ENCODE results near the gene THRAP3. TPM values are rescaled to one million over a fixed set of nuclear protein-coding genes. Genes with fewer than 3 reads are reported as not detected.

THRAP3 gene
- total and polyA plus RNA-seq, 2 experiments from 2014 or later: 48.6 to 92.9 TPM

DNA sequence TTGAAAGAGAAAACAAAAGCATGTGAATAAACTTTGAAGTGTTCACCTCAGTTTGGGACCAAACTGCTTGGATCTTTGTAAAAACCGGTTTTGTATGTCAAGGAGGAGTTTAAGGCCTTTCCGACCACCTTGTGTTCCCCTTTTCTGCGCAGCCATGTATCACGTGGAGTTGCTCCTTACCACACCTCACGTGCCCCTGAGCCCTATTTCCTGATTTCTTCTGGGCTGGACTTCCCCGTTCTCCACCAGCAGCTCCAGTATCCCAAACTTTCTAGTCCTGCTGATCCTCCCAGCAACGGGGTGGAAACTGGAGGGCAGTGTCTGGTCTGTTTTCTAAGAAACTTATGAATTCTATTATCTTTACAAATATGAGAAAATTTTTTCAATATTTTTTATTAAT lies 80.3 kb downstream of the THRAP3 start:
- TF ChIP-seq, protein P1, sequence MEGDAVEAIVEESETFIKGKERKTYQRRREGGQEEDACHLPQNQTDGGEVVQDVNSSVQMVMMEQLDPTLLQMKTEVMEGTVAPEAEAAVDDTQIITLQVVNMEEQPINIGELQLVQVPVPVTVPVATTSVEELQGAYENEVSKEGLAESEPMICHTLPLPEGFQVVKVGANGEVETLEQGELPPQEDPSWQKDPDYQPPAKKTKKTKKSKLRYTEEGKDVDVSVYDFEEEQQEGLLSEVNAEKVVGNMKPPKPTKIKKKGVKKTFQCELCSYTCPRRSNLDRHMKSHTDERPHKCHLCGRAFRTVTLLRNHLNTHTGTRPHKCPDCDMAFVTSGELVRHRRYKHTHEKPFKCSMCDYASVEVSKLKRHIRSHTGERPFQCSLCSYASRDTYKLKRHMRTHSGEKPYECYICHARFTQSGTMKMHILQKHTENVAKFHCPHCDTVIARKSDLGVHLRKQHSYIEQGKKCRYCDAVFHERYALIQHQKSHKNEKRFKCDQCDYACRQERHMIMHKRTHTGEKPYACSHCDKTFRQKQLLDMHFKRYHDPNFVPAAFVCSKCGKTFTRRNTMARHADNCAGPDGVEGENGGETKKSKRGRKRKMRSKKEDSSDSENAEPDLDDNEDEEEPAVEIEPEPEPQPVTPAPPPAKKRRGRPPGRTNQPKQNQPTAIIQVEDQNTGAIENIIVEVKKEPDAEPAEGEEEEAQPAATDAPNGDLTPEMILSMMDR (IDR thresholded peaks at IDR 0.05; ENCODE audit: low read depth, low read length): no peak
- no peak overlapping the region for H3K27ac ChIP-seq

DNA sequence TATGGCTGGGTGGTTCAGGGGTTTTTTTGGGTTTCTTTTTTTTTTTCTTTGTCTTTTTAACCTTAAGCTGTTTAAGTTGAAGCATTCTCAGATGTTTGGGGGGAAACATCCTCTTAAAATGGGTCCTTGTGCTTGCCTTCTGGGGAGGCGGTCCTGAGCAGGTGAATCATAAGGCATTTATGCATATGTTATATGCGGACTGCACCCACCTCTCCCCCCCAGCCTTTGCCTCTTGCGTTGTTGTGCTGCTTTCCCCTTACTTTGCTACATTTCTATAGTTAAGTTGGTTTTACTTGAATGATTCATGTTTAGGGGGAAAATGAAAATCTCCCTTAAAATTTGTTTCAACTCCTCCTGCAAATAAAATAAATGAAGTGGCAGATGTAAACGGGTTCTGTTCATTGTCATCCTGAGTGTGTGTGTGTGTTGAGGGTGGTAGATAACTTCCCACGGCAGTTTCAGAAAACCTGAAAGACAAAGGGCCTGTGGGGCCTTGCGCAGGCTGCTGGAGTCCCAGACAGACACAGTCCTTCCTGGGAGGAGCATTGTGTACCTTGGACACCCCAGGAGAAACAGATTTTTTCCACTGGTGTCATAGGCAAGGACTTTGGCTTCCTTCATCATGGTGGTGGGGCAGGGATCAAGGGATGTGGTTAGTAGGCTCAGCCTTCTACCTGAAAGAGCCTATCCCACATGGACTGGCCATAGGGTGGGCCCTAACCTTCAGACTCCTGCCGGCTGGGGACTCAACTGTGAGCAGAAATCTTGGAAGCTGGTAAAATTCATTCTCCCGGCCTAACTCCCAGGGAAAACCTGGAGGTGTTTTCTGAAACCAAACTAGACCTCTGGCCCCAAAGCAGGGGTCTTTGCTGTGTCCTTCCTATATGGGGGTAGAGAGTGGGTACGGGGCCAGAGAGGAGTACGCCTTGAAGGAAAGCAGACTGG lies 81.0 kb downstream of the THRAP3 start:
- DNase-seq (ENCODE audit: low read depth in 1 of 2, low spot score in 1 of 2): no peak
- TF ChIP-seq, protein P1 (IDR thresholded peaks at IDR 0.05; ENCODE audit: low read depth, low read length): no peak
- H3K4me3 ChIP-seq: no peak overlapping the region
- no peaks in the 10 kb centered on the region for H3K27me3 ChIP-seq
- H3K9me3 ChIP-seq (ENCODE audit: low read depth): no peaks in the 10 kb centered on the region
- H3K4me1 ChIP-seq (ENCODE audit: low read depth): peaks cover 13% of the 10 kb centered on the region
- peaks cover 33% of the 10 kb centered on the region for H3K36me3 ChIP-seq
- H3K27ac ChIP-seq: peak overlapping the region; percentile 92

More for the DNA sequence above, 80.3 kb downstream of the THRAP3 start:
- DNase-seq (ENCODE audit: low read depth in 1 of 2, low spot score in 1 of 2): no peak
- Histone ChIP-seq H3K36me3 (peaks cover 35% of the 10 kb centered on the region), H3K9me3 (ENCODE audit: low read depth) (no peaks in the 10 kb centered on the region), H3K4me3 (no peak overlapping the region), H3K4me1 (ENCODE audit: low read depth) (peaks cover 13% of the 10 kb centered on the region), H3K27me3 (no peaks in the 10 kb centered on the region)

DNA sequence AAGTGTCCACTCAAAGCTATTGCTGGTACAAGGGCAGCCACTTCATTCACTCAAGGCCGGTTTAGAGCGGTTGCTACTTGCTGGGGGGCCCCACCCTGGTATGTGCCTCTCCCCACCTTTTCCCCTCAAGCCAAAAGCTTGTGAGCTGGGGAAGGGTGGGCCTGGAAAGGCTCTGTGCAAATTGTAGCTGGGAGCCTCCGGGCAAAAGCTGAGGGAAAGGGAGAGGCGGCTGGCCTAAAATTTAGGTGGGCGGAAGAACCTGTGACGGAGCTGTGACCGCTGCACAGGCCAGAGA lies 81.6 kb downstream of the THRAP3 start:
- H3K4me3 ChIP-seq: peak overlapping the region; percentile 52
- H3K4me1 ChIP-seq (ENCODE audit: low read depth): peaks cover 13% of the 10 kb centered on the region
- DNase-seq (ENCODE audit: low read depth in 1 of 2, low spot score in 1 of 2): no peak
- H3K9me3 ChIP-seq (ENCODE audit: low read depth): no peaks in the 10 kb centered on the region
- peaks cover 28% of the 10 kb centered on the region for H3K36me3 ChIP-seq
- H3K27me3 ChIP-seq: no peaks in the 10 kb centered on the region
- TF ChIP-seq, protein P1 (IDR thresholded peaks at IDR 0.05; ENCODE audit: low read depth, low read length): no peak
- H3K27ac ChIP-seq: peak overlapping the region; percentile 92

DNA sequence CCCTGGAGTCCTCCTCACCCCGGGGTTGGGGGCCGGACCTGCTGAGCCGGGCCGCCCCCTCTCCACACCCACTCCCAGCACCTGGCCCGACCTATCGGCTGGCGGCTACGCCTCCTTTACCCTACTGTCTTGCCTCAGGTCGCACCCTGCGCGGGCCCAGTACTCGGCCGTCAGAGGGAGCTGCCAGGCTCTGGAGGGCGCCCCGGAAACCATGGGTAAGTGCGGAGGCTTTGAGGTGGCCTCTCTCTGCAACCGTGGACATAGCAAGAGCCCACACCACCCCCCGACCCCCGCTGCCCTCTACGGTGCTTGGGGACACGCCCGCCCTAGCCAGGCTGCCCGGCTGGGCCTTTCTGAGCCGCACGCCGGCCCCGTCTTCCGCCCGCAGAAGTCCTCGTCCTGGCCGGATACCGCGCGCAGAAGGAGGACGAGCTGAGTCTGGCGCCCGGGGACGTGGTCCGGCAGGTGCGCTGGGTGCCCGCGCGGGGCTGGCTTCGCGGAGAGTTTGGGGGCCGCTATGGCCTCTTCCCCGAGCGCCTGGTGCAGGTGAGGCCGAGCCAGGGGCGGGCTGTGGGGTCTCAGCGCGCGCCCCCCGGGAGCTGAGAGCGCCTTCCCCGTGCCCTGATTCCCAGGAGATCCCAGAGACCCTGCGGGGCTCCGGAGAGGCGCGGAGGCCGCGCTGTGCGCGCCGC lies 82.1 kb downstream of the THRAP3 start, which contains the start of gene SH3D21:
SH3D21 (plus strand) TSS at position 159 of the 692 bp plus-strand sequence; CDS start at position 212, 53 bp downstream.
- H3K36me3 ChIP-seq: peaks cover 23% of the 10 kb centered on the region
- no peaks in the 10 kb centered on the region for H3K27me3 ChIP-seq
- peak within 1 kb of the TSS; percentile 92 for H3K27ac ChIP-seq
- no peaks in the 10 kb centered on the region for H3K9me3 ChIP-seq (ENCODE audit: low read depth)
- TF ChIP-seq, protein P1 (IDR thresholded peaks at IDR 0.05; ENCODE audit: low read depth, low read length): no peak
- peak within 1 kb of the TSS; percentile 52 for H3K4me3 ChIP-seq
- peaks cover 13% of the 10 kb centered on the region for H3K4me1 ChIP-seq (ENCODE audit: low read depth)
- DNase-seq (ENCODE audit: low read depth in 1 of 2, low spot score in 1 of 2): peak; percentile 33 to 86

DNA sequence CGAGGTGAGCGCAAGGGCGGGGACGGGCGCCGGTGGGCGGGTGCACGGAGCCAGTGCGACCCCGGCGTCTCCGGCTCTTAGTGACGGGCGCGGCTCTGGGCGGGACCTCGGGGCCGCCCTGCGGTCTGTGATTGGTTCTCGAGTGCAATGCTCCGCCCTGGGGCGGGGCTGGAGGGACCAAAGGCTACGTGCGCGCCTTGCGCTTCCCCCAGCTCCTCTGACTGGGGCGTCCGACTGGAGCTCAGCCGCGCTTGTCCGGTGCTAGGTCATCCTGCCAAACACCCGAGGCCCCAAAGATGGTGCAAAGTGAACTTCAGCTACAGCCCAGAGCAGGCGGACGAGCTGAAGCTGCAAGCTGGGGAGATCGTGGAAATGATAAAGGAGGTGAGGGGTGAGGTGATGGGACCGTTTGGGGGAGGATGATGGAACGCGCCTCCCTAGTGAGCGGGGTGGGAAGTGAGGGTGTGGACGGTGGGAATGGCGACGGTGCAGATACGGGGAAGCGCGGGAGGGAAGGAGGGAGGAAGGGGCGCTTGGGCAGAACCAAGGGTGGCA lies 82.7 kb downstream of the THRAP3 start:
- H3K9me3 ChIP-seq (ENCODE audit: low read depth): no peaks in the 10 kb centered on the region
- DNase-seq (ENCODE audit: low read depth in 1 of 2, low spot score in 1 of 2): peak; percentile 93 to 98
- peak overlapping the region; percentile 52 for H3K4me3 ChIP-seq
- peaks cover 17% of the 10 kb centered on the region for H3K36me3 ChIP-seq
- H3K4me1 ChIP-seq (ENCODE audit: low read depth): peaks cover 13% of the 10 kb centered on the region
- TF ChIP-seq, protein P1 (IDR thresholded peaks at IDR 0.05; ENCODE audit: low read depth, low read length): no peak
- no peaks in the 10 kb centered on the region for H3K27me3 ChIP-seq
- H3K27ac ChIP-seq: peak overlapping the region; percentile 92
